SK-N-SH treated with all-trans-retinoic acid at 6 μM for 48 hours (cell line): ENCODE results near the gene GPR152.

Experiments used
- CSDC2 ChIP-seq: fragments of 250-450 bp; sonication (Bioruptor Pico); IDR thresholded peaks from 2 replicates; pipeline ENCODE4 v1.5.0; 2020; ENCODE audit warnings: mild to moderate bottlenecking, moderate library complexity
- OSR1 ChIP-seq: fragments of 250-450 bp; sonication (Bioruptor Pico); IDR thresholded peaks from 2 replicates; pipeline ENCODE4 v1.8.0; 2022; ENCODE audit warnings: moderate library complexity, mild to moderate bottlenecking, inconsistent platforms
- ZC3H10 ChIP-seq: fragments of 250-450 bp; sonication (Bioruptor Pico); IDR thresholded peaks from 2 replicates; pipeline ENCODE4 v1.5.1; 2021; ENCODE audit warnings: mild to moderate bottlenecking, moderate library complexity
- ZFP30 ChIP-seq: fragments of 450-650 bp; formaldehyde crosslinking; IDR thresholded peaks from 2 replicates; pipeline ENCODE4 v1.5.0; 2022; ENCODE audit warnings: mild to moderate bottlenecking, moderate library complexity
- TF ChIP-seq, protein P1 (sequence below): fragments of 250-450 bp; sonication (Bioruptor Pico); IDR thresholded peaks from 2 replicates; pipeline ENCODE4 v1.8.0; 2020; ENCODE audit warnings: mild to moderate bottlenecking, moderate library complexity, borderline replicate concordance

DNA sequence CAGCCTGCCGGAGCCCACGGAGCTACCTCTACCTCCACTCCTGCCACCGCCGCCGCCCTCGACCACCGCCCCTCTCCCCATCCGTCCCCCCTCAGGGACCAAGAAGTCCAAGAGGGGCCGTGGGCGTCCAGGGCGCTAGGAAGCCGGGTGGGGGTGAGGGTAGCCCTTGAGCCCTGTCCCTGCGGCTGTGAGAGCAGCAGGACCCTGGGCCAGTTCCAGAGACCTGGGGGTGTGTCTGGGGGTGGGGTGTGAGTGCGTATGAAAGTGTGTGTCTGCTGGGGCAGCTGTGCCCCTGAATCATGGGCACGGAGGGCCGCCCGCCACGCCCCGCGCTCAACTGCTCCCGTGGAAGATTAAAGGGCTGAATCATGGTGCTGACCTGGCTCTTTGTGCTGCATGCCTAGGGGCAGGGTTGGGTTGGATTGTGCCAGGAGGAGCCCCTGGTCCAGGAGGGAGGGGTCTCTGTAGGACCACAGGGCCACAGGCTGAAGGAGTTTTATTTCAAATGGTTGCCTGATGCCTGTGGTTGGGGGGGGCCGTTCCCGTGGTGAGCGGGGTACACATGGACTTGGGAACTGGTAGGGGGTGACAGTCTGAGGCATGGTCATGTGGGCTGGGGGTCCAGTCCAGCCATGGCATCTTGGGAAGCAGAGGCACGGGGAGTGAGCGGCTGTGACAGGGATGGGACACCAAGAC is 17.4 kb downstream of the GPR152 start:
- TF ChIP-seq ZFP30 (CRISPR knock-in tag) (no peak), OSR1 (no peak), CSDC2 (CRISPR knock-in tag) (no peak), ZC3H10 (CRISPR knock-in tag) (no peak)
- TF ChIP-seq, protein P1, sequence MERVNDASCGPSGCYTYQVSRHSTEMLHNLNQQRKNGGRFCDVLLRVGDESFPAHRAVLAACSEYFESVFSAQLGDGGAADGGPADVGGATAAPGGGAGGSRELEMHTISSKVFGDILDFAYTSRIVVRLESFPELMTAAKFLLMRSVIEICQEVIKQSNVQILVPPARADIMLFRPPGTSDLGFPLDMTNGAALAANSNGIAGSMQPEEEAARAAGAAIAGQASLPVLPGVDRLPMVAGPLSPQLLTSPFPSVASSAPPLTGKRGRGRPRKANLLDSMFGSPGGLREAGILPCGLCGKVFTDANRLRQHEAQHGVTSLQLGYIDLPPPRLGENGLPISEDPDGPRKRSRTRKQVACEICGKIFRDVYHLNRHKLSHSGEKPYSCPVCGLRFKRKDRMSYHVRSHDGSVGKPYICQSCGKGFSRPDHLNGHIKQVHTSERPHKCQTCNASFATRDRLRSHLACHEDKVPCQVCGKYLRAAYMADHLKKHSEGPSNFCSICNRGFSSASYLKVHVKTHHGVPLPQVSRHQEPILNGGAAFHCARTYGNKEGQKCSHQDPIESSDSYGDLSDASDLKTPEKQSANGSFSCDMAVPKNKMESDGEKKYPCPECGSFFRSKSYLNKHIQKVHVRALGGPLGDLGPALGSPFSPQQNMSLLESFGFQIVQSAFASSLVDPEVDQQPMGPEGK (CRISPR knock-in tag) = no peak
